Stimulated activated CD8-positive, alpha-beta memory T cell treated with anti-CD3 and anti-CD28 coated beads, Interleukin-2, amount 100 ng/mL, for 48 hours (primary cell): ENCODE measurements around the gene CAPS2.

Source experiments
- DNase-seq, 2 donors: peaks; one replicate each; pipeline ENCODE4 v3.0.0-alpha.2; 2020; ENCODE audit warnings: low read depth in 2 of 2

Gene CAPS2

DNA sequence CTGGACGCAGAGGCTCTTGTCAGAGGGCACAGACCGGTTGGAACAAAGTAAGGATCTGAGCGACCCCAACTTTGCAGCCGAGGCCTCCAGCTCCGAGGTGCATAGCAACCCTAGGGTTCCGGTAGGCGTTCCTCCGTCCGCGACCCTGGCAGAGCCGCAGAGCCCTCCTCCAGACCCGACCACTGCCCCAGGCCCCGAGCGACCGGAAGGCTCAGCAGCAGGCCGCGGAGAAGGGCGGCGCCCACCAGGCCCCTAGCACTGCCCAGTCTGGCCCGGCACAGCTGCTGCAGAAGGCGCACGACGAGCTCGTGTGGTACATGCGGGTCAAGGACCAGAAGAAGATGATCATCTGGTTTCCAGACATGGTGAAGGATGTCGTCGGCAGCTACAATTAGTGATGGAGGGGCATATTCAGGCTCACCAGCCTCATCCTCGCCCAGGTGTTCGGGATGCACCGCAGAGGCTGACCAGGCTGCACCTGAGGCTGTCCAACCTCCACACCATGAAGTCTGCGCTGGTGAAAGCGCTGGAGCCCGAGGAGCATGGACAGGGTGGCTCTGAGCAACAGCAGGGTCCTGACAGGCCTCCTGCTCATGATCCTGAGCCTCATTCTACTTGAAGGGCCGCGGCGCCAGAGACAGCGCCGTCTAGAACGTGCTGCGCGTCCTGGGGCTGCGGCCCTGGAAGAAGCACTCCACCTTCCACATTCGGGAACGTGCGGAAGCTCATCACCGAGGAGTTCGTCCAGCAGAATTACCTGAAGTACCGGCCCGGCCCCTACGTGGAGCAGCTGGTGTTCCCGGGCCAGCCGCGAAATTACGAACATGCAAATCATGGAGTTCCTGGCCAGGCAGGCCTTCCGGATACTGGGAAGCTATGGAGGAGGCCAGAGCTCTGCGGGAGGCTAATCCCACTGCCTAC lies 24.5 kb downstream of the CAPS2 start:
- DNase-seq: no peak

DNA sequence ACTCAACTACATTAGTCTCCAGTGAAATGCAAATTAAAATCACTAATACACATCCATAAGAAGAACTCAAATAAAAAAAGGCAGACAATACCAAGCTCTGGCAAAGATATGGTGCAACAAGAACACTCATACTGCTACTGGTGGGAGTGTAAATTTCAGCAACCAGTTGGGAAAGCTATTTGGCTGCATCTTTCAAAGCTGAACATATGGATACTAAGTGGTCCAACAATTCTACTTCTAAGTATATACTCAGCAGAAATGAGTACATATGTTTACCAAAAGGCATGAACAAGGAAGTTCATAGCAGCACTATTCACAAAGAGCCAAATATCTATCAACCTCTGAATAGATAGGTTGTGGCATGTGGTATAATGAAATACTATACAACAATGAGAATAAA lies 27.3 kb downstream of the CAPS2 start:
- DNase-seq: no peak

DNA sequence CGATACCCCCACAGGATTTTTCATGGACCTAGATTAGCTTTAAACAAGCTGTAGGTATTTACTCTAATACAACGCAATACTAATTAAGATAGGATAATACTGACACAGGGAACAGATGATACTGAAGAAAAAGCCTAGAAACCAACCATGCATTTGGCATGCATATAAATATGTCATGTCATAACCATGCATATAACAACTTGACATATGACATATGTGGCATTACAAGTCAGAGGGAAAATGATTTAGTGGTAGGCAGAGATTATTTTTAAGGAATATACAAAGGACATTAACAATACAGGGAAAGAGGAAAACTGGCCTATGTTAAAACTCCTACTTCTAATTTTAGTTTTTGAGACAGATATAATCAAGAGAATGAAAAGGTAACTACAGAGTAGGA lies 27.9 kb downstream of the CAPS2 start:
- DNase-seq: no peak

DNA sequence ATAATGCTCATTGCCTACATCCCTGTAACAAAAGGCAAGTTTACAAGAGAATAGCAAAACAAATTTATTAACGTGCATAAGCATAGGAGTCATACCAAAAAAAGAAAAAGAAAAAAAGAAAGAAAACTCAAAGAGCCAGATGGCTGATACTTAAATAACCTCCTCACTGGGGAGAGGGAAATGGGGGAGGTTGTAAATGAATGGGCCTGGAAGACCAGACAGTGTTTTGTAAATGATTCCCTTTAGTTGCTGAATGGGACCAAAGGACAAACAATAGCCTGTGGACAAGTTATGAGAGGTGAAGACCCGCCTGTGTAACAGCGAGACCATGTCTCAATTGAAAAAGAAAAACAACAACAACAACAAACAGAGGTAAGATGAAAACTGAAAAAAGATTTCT lies 35.3 kb downstream of the CAPS2 start:
- DNase-seq: no peak

DNA sequence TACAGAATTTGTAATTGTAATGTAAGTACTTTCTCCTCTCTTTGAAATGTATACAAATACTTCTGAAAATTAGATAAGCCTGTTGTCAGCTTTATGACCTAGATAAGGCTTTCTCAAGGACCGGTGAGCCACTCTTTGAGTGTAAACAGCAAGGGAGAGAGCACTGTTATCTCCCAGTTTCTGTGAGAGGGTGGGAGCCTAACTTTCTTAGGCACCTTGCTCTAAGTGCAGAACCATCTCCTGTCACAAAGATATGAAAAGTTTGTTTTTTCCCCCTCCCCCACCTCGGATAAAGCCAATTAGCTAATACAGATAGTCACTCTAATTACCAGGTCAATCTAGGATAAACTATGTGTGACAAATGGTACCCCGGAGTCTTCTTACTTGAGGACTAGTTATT lies 35.8 kb downstream of the CAPS2 start:
- DNase-seq: no peak

DNA sequence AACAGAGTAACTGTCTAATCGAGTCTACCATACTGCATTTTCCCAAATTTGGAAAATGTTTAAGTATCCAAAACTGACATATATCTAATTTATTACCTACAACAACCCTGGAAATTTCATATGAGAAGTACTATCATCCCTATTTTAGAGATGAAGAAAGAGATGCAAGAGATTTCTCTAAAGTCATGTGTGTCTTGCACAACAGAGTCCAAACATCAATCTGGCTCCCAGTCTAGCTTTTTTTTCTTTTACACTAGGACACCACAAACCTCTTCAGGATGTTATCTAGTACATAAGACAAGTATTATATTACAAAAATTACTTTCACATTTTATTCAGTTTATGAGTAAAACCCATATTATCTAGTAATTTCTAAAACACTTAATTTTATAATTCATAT lies 39.1 kb downstream of the CAPS2 start:
- no peak for DNase-seq

DNA sequence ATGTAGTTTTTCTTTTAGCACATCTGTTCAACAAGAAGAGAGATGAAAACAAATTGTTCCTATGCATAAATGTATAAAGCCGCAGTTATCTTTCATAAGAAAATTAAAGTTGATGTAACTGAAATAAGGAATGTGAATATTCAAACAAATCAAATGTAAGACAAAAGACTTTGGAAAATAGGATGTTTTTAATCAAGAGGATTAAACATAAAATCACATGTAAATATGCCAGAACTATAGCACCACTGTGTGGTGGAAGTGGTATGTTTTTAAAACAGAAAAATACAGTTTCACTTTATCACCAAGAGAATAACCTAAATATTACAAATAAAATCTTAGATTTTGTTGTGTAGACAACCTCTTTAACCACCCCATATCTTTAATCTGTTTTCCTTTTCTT lies 40.4 kb downstream of the CAPS2 start:
- DNase-seq: no peak

DNA sequence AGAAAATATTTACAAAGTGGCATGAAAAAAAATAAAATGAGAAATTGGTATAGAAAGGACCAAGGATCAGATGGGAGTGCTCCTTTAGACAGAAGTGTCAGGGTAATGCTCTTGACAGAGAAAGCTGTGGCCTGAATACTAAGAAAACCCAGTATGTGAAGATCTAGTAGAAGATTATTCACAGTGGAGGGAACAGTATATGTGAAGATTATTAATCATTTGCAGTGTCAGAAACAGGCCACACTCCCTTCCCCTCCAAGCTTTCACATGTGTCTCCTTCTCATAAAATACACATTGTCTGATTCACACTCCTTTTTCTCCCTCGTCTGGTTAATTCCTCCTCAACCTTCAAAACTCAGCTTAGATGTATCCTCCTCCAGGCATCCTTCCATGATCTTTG lies 41.3 kb downstream of the CAPS2 start:
- DNase-seq: no peak

DNA sequence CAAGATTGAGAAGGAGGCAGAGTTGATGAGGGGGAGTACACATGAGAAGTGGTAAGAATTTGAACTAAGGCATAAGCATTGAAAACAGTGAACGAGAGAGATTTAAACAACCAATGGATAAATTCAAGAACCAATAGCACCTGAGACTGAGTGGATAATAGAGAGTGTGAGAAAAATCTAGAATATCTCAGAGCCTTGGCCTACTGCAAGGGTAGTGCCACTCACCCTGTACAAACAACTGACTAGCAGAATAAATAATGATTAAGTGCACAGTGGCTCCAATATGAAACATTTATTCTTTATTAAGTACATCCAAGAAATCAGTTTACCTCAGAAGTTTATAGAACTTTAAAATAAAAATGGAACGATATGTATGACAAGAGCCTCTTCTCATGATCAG lies 54.4 kb downstream of the CAPS2 start:
- no peak for DNase-seq

DNA sequence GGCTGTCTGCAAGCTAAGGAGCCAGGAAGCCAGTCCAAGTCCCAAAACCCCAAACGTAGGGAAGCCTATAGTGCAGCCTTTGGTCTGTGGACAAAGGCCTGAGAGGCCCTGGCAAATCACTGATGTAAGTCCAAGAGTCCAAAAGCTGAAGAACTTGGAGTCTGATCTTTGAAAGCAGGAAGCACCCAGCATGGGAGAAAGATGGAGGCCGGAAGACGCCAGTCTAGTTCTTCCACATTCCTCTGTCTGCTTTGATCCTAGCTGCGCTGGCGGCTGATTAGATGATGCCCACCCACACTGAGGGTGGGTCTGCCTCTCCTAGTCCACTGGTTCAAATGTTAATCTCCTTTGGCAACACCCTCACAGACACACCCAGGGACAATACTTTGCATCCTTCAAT lies 58.5 kb downstream of the CAPS2 start:
- DNase-seq: no peak

DNA sequence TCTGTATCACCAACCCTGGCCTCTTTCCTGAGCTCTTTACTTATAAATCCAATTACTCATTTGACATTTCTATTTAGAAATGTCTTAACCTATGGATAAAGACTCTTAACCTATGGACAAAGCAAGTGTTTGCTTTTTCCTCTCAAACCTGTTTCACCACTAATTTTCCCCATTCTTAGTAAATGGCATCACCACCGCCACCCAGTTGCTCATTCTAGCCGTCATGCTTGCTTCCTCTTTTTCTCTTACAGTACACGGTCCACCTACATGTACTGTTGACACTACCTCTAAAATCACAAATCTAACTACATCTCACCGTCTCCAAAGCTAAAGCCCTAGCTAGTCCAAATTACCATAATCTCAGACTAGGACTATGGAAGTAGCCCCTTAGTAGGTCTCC lies 60.0 kb downstream of the CAPS2 start:
- no peak for DNase-seq

DNA sequence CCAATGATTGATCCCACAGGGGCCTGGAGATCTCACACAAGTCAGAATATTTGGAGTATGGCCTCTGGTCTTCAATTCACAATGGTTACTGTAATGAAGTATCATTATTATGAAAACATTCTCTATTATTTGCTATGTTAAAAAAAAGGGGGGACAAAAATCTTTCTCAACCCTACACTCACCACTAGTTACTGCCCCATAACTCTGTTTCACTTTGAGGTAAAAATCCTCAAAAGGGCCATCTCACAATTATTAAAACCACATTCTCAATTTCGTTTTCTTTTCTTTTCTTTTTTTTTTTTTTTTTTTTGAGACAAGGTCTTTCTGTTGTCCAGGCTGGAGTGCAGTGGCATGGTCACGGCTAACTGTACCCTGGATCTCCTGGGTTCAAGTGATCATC lies 60.9 kb downstream of the CAPS2 start:
- no peak for DNase-seq

DNA sequence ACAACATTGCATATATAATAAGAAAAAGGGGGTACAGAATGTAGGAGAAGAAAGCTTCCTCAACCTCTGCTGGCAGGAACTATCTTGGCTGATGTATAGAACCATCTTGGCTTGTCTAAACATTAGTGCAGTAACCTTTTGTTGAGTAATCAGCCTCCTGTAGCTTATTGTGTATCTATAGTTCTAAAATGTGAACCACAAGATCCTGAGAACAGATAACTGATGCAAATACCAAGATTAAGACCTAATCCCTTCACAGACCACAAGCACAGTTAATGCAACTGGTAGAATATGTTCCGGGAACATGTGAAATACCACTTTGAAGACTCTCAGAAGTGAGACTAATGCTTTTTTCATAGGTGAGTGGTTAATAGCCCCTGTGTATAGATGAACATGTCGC lies 69.8 kb downstream of the CAPS2 start:
- no peak for DNase-seq

DNA sequence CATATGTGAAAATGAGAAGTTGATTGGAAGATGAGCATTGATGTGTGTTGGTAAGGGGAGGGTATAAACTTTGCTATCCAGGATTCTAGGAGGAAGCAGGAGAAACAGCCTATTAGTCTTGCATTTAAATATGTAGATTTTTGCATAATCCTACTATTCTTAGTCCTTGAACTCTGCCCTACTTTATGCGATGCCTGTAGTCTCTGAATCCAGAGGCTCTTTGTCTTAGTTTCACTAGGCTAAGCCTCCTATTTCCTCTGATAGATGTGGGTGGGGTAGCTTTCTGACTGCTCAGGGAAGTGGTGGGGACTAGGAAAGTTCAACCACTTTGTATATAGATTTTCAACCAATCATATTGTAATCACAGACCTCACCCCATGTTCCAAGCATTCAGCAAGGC lies 71.0 kb downstream of the CAPS2 start:
- DNase-seq: no peak

DNA sequence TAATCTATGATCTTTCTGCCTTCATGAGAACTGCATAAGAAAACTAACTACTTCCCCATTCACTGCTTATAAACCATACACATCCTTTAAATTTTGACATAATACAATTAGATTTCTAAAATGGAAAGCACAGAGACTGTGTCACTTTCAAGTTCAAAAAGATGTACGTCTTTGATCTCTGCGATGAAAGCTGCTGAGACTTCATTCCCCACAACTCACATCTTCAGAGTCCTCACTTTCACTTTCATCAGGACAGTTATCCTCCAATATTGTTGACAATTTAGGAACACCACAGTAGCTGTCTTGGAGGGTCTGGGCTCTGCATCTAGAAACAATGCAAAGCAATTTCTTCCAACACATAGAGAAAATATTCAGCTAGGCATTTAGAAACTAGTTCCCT lies 72.6 kb downstream of the CAPS2 start:
- DNase-seq: no peak

DNA sequence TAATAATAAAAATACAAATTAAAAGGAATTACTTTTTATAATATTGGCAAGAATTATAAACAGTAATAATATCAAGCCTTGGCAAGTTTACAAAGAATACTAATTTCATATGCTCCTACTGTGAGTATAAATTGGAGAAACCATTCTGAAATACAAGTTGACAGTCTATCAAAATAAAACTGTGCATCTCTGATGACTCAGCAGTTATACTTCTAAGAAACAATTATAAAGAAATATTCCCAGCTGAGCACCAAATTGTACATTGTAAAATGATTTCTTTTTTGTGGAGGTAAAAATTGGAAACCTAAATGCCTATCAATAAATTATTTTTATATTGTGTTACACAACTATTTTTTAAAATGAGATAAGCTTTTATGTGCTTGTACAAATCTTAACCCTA lies 85.0 kb downstream of the CAPS2 start:
- no peak for DNase-seq

DNA sequence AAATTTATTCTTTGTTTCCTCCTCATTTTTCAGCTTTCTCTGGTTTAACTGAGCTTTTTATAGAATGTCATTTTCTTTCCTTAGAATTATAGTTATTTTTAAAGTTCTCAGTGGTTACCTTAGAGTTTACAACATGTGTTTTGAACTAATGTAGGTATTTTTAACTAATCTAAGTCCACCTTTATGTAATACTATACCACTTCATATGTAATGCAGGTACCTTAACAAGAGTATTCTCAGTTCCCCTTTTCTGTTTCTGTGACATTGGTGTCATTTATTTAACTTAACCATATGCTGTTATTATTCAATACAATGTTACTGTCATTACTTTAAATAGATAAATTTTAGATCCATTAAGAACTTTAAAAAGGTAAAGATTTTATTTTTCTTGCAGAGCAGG lies 90.1 kb downstream of the CAPS2 start:
- no peak for DNase-seq

DNA sequence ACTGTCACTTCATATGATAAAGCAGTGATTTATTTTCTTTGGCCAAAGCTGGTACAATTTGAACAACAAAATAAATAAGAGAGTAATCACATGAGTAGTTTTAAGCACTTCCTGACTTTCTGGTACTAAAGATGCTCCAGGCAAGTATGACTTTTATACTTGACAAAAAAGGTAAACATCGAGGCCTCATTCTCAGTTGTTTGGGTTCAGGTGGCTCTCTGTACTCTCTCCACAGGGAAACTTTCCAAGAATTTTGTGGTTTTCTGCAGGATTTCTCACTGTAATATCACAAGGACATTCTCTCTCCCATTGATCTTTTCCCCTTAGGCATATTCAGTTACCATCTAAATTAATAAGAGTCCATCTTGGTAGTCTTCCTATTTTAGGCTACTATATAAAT lies 93.9 kb downstream of the CAPS2 start:
- no peak for DNase-seq

DNA sequence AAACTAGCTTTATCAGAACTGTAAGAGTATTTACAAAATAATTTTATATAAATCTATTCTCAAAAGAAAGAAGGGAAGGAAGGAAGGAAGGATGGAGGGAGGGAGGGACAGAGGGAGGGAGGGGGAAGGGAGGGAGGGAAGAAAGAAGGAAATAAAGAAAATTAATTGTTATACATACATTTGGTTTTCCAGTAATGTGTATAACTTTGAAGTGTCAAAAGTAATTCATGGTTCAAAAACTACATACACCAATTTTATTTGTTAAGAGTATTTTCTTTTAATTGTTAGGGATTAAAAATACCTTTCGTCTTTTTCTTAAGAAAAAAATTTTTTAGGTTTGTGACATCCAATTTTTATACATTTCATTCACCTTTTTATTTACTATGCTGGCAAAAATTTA lies 103.0 kb downstream of the CAPS2 start:
- DNase-seq: no peak
